K562 treated with DMSO at 1 percent for 4 hours (cell line): ENCODE measurements around the gene SLC4A5. TPM values are rescaled to one million over a fixed set of nuclear protein-coding genes. Genes with fewer than 3 reads are reported as not detected.

Experiments
- total RNA-seq: library from RNA; unstranded; fragments of 300-600 nt; gene quantifications from 2 replicates; pipeline ENCODE4 v1.2.3, GENCODE V29; 2022; ENCODE audit not compliant: insufficient read depth

The SLC4A5 gene
- total RNA-seq: 0.18 and 0.19 TPM in 2 replicates

GRCh38 chr2:74343316-74343715 is at the start of gene SLC4A5:
Gene SLC4A5 (minus strand): TSS chr2:74343416. CDS start chr2:74315023, 28,393 bp downstream.

GRCh38 chr2:74379851-74380789 is 36.9 kb upstream of the SLC4A5 start, which contains the start of gene DCTN1:
Gene DCTN1 (minus strand): TSS chr2:74380311. CDS start chr2:74380037, 274 bp downstream.

GRCh38 chr2:74198461-74199274 is 144.5 kb downstream of the SLC4A5 start, which contains the start of gene MTHFD2:
Gene MTHFD2 (plus strand): TSS chr2:74198615. CDS start chr2:74198642, 27 bp downstream.

GRCh38 chr2:74178211-74179062 is 164.8 kb downstream of the SLC4A5 start, which contains the start of gene MOB1A:
Gene MOB1A (minus strand): TSS chr2:74178879. CDS start chr2:74178674, 205 bp downstream.

Other genes starting within 250 kb of the SLC4A5 start
- gene BOLA3, start 195.5 kb downstream of the SLC4A5 start, total RNA-seq: 67.8 and 96.8 TPM in 2 replicates
- gene MOB1A, start 164.5 kb downstream of the SLC4A5 start, total RNA-seq: 67.4 and 69.4 TPM in 2 replicates
- gene MTHFD2, start 144.8 kb downstream of the SLC4A5 start, total RNA-seq: 263 and 273 TPM in 2 replicates
- 51.5 and 62.4 TPM in 2 replicates for gene DCTN1, start 36.9 kb upstream of the SLC4A5 start, total RNA-seq
- 1.9 TPM in 1 of 2 replicates, not detected in the other for gene C2orf81, start 78.2 kb upstream of the SLC4A5 start, total RNA-seq
- gene WDR54, start 78.3 kb upstream of the SLC4A5 start, total RNA-seq: 5.0 and 9.9 TPM in 2 replicates
- gene RTKN, start 98.5 kb upstream of the SLC4A5 start, total RNA-seq: 3.1 and 3.5 TPM in 2 replicates
- 11.7 and 12.3 TPM in 2 replicates for gene INO80B, start 111.7 kb upstream of the SLC4A5 start, total RNA-seq
- 30.7 and 38.6 TPM in 2 replicates for gene WBP1, start 115.0 kb upstream of the SLC4A5 start, total RNA-seq
- gene MOGS, start 122.0 kb upstream of the SLC4A5 start, total RNA-seq: 67.0 and 69.3 TPM in 2 replicates
- gene MRPL53, start 129.3 kb upstream of the SLC4A5 start, total RNA-seq: 40.6 and 79.9 TPM in 2 replicates
- 3.1 and 3.5 TPM in 2 replicates for gene CCDC142, start 139.6 kb upstream of the SLC4A5 start, total RNA-seq
- 12.2 and 12.6 TPM in 2 replicates for gene TTC31, start 139.7 kb upstream of the SLC4A5 start, total RNA-seq
- gene LBX2, start 156.2 kb upstream of the SLC4A5 start, total RNA-seq: 5.0 and 8.8 TPM in 2 replicates
- 17.9 and 23.7 TPM in 2 replicates for gene PCGF1, start 164.3 kb upstream of the SLC4A5 start, total RNA-seq
- gene TLX2, start 171.0 kb upstream of the SLC4A5 start, total RNA-seq: 0.30 TPM in 1 of 2 replicates, not detected in the other
- gene DQX1, start 182.8 kb upstream of the SLC4A5 start, total RNA-seq: 0.23 TPM in 1 of 2 replicates, not detected in the other
- 139 and 171 TPM in 2 replicates for gene AUP1, start 186.3 kb upstream of the SLC4A5 start, total RNA-seq
- 48.2 and 59.0 TPM in 2 replicates for gene HTRA2, start 186.5 kb upstream of the SLC4A5 start, total RNA-seq
- 0.33 and 1.8 TPM in 2 replicates for gene LOXL3, start 210.5 kb upstream of the SLC4A5 start, total RNA-seq
- 22.1 and 27.0 TPM in 2 replicates for gene DOK1, start 211.3 kb upstream of the SLC4A5 start, total RNA-seq